Tibial nerve (tissue), 4 donors: ENCODE measurements around the gene BEST3. TPM values are rescaled to one million over a fixed set of nuclear protein-coding genes. Genes with fewer than 3 reads are reported as not detected.
"Not testable (repeated sequence)": the region's sequence is repeated elsewhere in the genome, so short reads cannot be mapped to it uniquely, and the experiment has no call there.

Source experiments
- DNase-seq, 2 donors: peaks; one replicate each; pipeline ENCODE4 v3.0.0-alpha.2; 2019; ENCODE audit warnings: low spot score in 2 of 2
- H3K27ac ChIP-seq, 4 donors: fragments of 200-600 bp; sonication (generic) in 3 of 4; one replicate each; pipeline ENCODE4 v1.5.1; 2017 to 2019; ENCODE audit warnings: mild to moderate bottlenecking in 1 of 4
- H3K27me3 ChIP-seq, 2 donors: fragments of 200-600 bp; sonication (generic) in 1 of 2; one replicate each; pipeline versions ENCODE4 v1.5.1 to v1.6.0; 2017 to 2019
- H3K36me3 ChIP-seq, 3 donors: fragments of 200-600 bp; sonication (generic); one replicate each; pipeline ENCODE4 v1.5.1; 2018 to 2019
- H3K4me1 ChIP-seq, 4 donors: fragments of 200-600 bp; sonication (generic) in 3 of 4; one replicate each; pipeline ENCODE4 v1.5.1; 2017 to 2019
- H3K4me3 ChIP-seq, 4 donors: fragments of 200-600 bp; sonication (generic) in 3 of 4; one replicate each; pipeline ENCODE4 v1.5.1; 2017 to 2019; ENCODE audit warnings: mild to moderate bottlenecking in 1 of 4, moderate library complexity in 1 of 4
- H3K9me3 ChIP-seq, 4 donors: fragments of 200-600 bp; sonication (generic) in 3 of 4; one replicate each; pipeline ENCODE4 v1.5.1; 2017 to 2019
- EP300 ChIP-seq, 2 donors: sonication (generic); formaldehyde crosslinking; IDR thresholded peaks; one replicate each; pipeline ENCODE4 v1.6.1; 2017; ENCODE audit warnings: antibody characterized with exemption in 2 of 2, mild to moderate bottlenecking in 1 of 2
- POLR2A ChIP-seq, 2 donors: fragments of 450-650 bp; IDR thresholded peaks; one replicate each; pipeline ENCODE4 v1.6.1; 2017; ENCODE audit warnings: antibody characterized with exemption in 2 of 2, mild to moderate bottlenecking in 2 of 2, moderate library complexity in 2 of 2
- WGBS, 2 donors: methylation state at CpG; one replicate each; pipeline ENCODE4 v1.1.5; 2018; 5-methylcytosine and 5-hydroxymethylcytosine counted together
- total RNA-seq, 4 donors: library from RNA; depleted of rRNA; stranded (reverse); fragments of >200 nt; gene quantifications; one replicate each; pipeline ENCODE4 v1.1.0, GENCODE V29; 2016
- TF ChIP-seq, protein P1 (sequence below), 5 experiments: fragments of 200-600 bp in 3 of 5; fragments of 450-650 bp in 2 of 5; sonication (generic) in 3 of 5; IDR thresholded peaks; one replicate each; pipeline ENCODE4 v1.5.1; 2016 to 2019; ENCODE audit warnings: antibody characterized with exemption in 5 of 5, mild to moderate bottlenecking in 3 of 5, moderate library complexity in 2 of 5

The BEST3 gene
- total RNA-seq, 4 donors from 2014 or later: not detected

GRCh38 chr12:69666798-69667197 lies 32.3 kb downstream of the BEST3 start:
- H3K9me3 ChIP-seq: no peaks in the 10 kb centered on the region
- H3K36me3 ChIP-seq: no peaks in the 10 kb centered on the region
- no peak overlapping the region for H3K27ac ChIP-seq
- TF ChIP-seq EP300 (IDR thresholded peaks at IDR 0.05): no peak
- TF ChIP-seq, protein P1, sequence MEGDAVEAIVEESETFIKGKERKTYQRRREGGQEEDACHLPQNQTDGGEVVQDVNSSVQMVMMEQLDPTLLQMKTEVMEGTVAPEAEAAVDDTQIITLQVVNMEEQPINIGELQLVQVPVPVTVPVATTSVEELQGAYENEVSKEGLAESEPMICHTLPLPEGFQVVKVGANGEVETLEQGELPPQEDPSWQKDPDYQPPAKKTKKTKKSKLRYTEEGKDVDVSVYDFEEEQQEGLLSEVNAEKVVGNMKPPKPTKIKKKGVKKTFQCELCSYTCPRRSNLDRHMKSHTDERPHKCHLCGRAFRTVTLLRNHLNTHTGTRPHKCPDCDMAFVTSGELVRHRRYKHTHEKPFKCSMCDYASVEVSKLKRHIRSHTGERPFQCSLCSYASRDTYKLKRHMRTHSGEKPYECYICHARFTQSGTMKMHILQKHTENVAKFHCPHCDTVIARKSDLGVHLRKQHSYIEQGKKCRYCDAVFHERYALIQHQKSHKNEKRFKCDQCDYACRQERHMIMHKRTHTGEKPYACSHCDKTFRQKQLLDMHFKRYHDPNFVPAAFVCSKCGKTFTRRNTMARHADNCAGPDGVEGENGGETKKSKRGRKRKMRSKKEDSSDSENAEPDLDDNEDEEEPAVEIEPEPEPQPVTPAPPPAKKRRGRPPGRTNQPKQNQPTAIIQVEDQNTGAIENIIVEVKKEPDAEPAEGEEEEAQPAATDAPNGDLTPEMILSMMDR (IDR thresholded peaks at IDR 0.05): no peak
- TF ChIP-seq POLR2A (IDR thresholded peaks at IDR 0.05): no peak
- no peak overlapping the region for H3K4me3 ChIP-seq
- no peaks in the 10 kb centered on the region for H3K4me1 ChIP-seq
- no peak for DNase-seq
- 56 to 63% methylated on average over 2 of the region's 2 CpGs for WGBS, 2 donors
- no peaks in the 10 kb centered on the region for H3K27me3 ChIP-seq

DNA sequence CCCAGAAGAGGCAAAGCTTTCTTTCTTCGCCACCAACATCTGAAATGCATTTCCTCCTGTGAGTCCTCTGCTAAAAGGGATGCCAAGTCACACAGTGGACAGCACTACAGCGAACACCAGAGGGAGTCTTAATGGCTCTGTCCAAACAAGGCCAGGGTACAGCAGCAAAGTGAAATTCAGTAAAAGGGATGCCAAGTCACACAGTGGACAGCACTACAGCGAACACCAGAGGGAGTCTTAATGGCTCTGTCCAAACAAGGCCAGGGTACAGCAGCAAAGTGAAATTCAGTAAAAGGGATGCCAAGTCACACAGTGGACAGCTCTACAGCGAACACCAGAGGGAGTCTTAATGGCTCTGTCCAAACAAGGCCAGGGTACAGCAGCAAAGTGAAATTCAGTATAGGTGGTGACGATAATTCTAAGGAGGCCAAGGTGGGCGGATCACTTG lies 34.1 kb downstream of the BEST3 start:
- DNase-seq, H3K36me3 ChIP-seq, H3K4me1 ChIP-seq, H3K27me3 ChIP-seq, H3K9me3 ChIP-seq, H3K4me3 ChIP-seq, H3K27ac ChIP-seq: not testable (repeated sequence)
- TF ChIP-seq, protein P1 (IDR thresholded peaks at IDR 0.05): peak in 1 of 5 experiments; percentile 7
- WGBS, 2 donors: 73 to 85% methylated on average over 5 to 6 of the region's 6 CpGs

DNA sequence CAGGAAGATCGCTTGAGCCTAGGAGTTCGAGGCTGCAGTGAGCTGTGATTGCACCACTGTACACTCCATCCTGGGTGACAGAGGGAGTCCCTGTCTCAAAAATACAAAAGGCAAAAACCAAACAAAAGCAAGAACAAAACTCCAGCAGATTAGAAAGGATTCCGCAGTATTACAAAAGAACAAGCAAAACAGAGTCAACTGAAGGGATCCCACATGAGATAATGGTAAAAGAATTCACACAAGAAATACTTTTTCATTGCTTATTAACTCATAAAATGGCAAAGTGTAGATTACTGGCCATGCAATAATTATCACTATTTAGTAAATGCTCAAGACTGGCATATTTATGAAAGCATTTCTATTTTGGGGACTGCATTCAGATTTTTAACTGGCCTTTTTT lies 35.4 kb downstream of the BEST3 start:
- no peak overlapping the region for H3K4me3 ChIP-seq
- TF ChIP-seq, protein P1 (IDR thresholded peaks at IDR 0.05): no peak
- TF ChIP-seq POLR2A (IDR thresholded peaks at IDR 0.05) (no peak), EP300 (IDR thresholded peaks at IDR 0.05) (no peak)
- H3K27me3 ChIP-seq: no peaks in the 10 kb centered on the region
- no peaks in the 10 kb centered on the region for H3K4me1 ChIP-seq
- WGBS, 2 donors: 77% methylated on average over 3 of the region's 3 CpGs
- H3K9me3 ChIP-seq: no peaks in the 10 kb centered on the region
- H3K36me3 ChIP-seq: no peaks in the 10 kb centered on the region
- no peak overlapping the region for H3K27ac ChIP-seq
- DNase-seq: no peak

- DNase-seq: no peak
- H3K36me3 ChIP-seq: no peaks in the 10 kb centered on the region
- no peak for TF ChIP-seq EP300 (IDR thresholded peaks at IDR 0.05)
- TF ChIP-seq POLR2A (IDR thresholded peaks at IDR 0.05): no peak
- TF ChIP-seq, protein P1 (IDR thresholded peaks at IDR 0.05): no peak
- no peaks in the 10 kb centered on the region for H3K27me3 ChIP-seq
- H3K4me3 ChIP-seq: no peak overlapping the region
- no peak overlapping the region for H3K27ac ChIP-seq
- H3K4me1 ChIP-seq: no peaks in the 10 kb centered on the region
- no peaks in the 10 kb centered on the region for H3K9me3 ChIP-seq
Observed at GRCh38 chr12:69662764-69663163, 36.3 kb downstream of the BEST3 start.

DNA sequence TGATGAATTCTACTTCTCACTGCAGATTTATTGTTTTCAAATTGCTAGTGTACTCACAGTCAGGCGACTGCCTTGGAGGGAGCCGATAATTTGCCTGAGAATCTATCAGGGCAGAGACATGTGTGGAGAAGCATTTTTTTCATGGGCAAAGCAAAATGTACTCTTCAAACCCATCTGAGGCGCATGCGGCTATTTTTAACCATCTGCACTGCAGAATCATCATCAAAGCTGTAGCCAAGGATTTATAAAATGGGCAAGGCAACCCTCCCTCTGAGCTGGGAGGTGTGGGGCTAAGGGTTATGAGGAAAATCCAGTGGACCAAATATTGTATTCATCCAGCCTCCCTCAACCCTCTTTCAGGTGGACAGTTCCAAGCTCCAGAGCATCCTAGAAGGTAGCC lies 37.7 kb downstream of the BEST3 start:
- Histone ChIP-seq H3K27me3 (no peaks in the 10 kb centered on the region), H3K27ac (no peak overlapping the region), H3K36me3 (no peaks in the 10 kb centered on the region), H3K4me1 (no peaks in the 10 kb centered on the region), H3K4me3 (no peak overlapping the region), H3K9me3 (no peaks in the 10 kb centered on the region)
- WGBS, 2 donors: 82 to 88% methylated on average over 4 of the region's 4 CpGs
- TF ChIP-seq, protein P1 (IDR thresholded peaks at IDR 0.05): no peak
- no peak for TF ChIP-seq EP300 (IDR thresholded peaks at IDR 0.05)
- no peak for TF ChIP-seq POLR2A (IDR thresholded peaks at IDR 0.05)
- DNase-seq: no peak
